Fibroblast of the aortic adventitia (primary cell): ENCODE measurements around the gene RNU6-7. TPM values are rescaled to one million over a fixed set of nuclear protein-coding genes. Genes with fewer than 3 reads are reported as not detected.

ENCODE experiments used
- DNase-seq: peaks from one replicate; pipeline ENCODE4 v3.0.0-alpha.2; 2010; ENCODE audit warnings: low read depth
- H3K4me3 ChIP-seq: 2 replicates; pipeline ENCODE4 v1.5.1; 2011; ENCODE audit warnings: low read depth, mild to moderate bottlenecking, control low read depth, low read length, moderate library complexity
- total RNA-seq: library from RNA; depleted of rRNA; stranded (reverse); fragments of >200 nt; gene quantifications from 2 replicates; pipeline ENCODE4 v1.2.3, GENCODE V29; 2012; ENCODE audit warnings: low replicate concordance
- TF ChIP-seq, protein P1 (sequence below): IDR thresholded peaks from 2 replicates; pipeline ENCODE4 v1.5.1; 2011; ENCODE audit warnings: mild to moderate bottlenecking, low read length, control low read depth, inconsistent platforms; ENCODE audit not compliant: insufficient read depth

RNU6-7 gene
- total RNA-seq, 1 donor, result not detected

DNA sequence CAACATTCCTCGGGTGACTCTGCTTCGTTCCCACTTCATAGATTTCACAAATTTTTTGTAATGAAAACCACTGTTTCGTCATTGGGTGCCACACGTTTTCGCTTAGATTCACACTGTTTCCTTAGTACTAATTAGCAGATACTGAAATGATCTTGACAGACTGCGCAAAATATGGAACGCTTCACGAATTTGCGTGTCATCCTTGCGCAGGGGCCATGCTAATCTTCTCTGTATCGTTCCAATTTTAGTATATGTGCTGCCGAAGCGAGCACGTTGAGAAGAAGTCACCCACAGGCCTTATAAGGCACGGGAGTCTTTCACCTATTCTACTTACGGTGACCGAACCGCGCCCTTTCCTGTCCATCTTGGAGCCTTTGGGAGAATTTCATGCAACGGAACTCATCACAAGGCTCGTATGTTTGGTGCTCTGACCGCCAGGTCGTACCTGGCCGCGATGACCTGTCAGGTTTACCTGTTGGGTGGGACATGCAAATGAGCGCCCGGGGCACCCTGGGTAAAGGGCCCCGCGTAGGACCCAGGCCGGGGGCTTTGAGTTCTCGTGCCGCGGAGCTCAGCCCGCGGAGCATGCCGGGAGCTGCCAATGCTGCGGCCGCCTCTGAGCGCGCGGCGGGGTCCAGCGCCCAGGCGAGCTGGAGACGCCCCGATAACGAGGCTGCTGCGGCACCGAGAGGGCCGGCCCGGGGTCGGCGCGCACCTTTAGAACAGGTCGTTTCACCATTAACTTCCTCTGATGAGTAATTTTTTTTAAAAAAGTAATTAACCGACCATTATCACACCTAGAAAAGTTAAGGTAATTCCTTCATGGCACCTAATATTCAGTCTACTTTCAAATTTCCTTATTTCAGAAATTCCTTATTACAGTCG is 1.4 kb downstream of the RNU6-7 start, which contains the start of gene RNU6-8:
TSS of gene RNU6-8 (minus strand) at position 272 of the 885 bp plus-strand sequence.
- H3K4me3 ChIP-seq, result peak within 1 kb of the TSS; percentile 70
- DNase-seq, result peak; percentile 82
- TF ChIP-seq, protein P1, sequence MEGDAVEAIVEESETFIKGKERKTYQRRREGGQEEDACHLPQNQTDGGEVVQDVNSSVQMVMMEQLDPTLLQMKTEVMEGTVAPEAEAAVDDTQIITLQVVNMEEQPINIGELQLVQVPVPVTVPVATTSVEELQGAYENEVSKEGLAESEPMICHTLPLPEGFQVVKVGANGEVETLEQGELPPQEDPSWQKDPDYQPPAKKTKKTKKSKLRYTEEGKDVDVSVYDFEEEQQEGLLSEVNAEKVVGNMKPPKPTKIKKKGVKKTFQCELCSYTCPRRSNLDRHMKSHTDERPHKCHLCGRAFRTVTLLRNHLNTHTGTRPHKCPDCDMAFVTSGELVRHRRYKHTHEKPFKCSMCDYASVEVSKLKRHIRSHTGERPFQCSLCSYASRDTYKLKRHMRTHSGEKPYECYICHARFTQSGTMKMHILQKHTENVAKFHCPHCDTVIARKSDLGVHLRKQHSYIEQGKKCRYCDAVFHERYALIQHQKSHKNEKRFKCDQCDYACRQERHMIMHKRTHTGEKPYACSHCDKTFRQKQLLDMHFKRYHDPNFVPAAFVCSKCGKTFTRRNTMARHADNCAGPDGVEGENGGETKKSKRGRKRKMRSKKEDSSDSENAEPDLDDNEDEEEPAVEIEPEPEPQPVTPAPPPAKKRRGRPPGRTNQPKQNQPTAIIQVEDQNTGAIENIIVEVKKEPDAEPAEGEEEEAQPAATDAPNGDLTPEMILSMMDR, result no peak

DNA sequence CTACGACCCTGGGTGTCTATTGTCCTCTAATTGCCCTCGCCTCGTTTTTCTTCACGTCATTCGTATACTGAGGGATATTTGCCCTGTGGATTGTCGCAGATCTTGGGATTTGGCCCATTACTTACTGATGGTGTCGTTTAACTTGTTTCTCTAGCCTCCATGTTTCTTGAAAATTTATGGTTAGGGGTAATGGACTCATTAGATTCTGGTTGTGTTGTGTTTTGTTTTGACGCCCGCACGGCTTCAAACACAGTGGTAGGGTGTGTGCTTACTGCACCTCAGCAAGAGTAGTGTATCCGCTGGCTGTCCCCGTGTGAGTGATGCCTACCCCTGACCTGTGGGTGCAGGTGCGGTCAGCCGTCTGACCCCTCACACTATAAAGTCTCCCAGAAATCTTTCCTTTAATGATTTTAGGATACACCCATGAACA is 2.1 kb downstream of the RNU6-7 start:
- TF ChIP-seq, protein P1, result no peak
- peak; percentile 5 for DNase-seq
- H3K4me3 ChIP-seq, result peak overlapping the region; percentile 70

DNA sequence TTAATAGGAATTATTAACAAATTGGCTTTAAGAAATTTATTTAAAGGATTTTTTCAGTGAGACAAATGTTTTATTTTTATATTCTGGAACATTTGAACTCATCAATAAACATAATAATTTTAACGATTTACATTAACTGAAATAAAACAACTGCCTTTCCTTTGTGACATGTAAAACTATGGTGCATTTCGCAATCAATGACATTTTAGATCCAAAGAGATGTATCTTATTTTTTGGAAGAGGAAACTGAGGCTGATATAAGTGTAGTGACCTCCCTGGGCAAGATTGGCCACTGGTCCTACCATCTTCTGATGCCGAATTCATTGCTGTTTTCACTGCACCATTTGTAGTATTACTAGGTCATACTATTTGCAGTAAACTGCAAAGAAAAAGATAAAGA is 3.7 kb downstream of the RNU6-7 start:
- no peak for DNase-seq
- H3K4me3 ChIP-seq, result no peak overlapping the region
- TF ChIP-seq, protein P1, result no peak

DNA sequence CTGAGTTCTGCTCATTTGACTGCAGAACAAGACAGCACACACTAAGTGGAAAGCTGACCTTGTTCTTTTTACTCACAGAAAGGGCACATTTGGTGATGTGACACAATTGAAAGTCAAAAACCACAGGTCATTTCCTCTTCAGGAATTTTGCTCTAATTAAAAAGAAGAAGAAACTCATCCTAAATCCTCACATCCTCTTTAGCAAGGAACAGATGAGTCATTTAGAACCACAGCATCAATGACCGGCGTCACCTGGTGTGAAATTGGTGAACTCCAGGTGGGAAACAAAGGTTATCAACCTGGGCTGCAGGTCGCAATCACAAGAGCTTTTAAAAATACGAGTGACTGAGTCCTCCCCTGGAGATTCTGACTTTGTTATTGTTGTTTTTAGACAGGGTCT is 4.1 kb downstream of the RNU6-7 start:
- DNase-seq, result no peak
- TF ChIP-seq, protein P1, result no peak
- H3K4me3 ChIP-seq, result no peak overlapping the region

DNA sequence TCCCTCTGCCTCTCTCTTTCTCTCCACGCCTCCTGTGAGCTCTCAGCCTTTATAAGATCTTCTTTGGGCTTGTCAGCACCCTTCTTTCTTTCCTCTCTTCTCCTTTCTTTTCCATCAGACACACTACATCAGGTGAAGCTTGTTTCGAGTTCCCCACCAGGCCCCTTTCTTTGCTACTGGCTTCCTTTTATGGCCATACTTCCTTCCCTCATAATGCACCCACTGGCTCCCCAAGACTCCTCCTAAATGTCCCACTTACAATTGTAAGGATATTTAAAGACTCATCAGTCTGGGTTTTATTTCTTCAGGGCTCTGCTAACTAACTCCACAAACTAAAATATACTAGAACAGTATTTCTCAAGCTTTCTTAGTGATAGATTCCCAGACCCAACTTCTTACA is 4.7 kb downstream of the RNU6-7 start:
- TF ChIP-seq, protein P1, result no peak
- no peak overlapping the region for H3K4me3 ChIP-seq
- no peak for DNase-seq

DNA sequence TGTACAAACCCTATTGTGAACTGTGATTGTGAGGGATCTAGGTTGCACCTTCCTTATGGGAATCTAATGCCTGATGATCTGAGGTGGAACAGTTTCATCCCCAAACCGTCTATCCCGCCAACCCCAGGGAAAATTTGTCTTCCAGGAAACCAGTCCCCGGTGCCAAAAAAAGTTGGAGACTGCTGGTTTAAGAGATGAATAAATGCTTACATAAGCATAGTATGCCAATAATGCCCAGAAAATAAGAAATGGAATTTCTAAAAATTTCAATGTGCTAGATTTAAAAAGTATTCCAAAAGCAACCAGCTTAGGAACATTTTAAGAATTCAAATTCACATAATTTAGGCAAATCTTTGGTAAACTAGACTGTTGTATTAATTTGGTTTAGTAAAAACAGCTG is 6.6 kb downstream of the RNU6-7 start:
- TF ChIP-seq, protein P1, result no peak
- H3K4me3 ChIP-seq, result no peak overlapping the region
- no peak for DNase-seq
